Measurements from ENCODE around the gene RAP1A. TPM values are rescaled to one million over a fixed set of nuclear protein-coding genes. Genes with fewer than 3 reads are reported as not detected.

RAP1A gene
- polyA plus RNA-seq, 4 donors, result 62.8 to 87.1 (median 72.1) TPM

- DNase-seq (ENCODE audit: low read depth in 4 of 4, low spot score in 2 of 4), result no peak
These were observed 130.0 kb downstream of the RAP1A start for GRCh38 chr1:111749628-111750027.

GRCh38 chr1:111750856-111751255 is 131.3 kb downstream of the RAP1A start:
- DNase-seq (ENCODE audit: low read depth in 4 of 4, low spot score in 2 of 4), result no peak

DNA sequence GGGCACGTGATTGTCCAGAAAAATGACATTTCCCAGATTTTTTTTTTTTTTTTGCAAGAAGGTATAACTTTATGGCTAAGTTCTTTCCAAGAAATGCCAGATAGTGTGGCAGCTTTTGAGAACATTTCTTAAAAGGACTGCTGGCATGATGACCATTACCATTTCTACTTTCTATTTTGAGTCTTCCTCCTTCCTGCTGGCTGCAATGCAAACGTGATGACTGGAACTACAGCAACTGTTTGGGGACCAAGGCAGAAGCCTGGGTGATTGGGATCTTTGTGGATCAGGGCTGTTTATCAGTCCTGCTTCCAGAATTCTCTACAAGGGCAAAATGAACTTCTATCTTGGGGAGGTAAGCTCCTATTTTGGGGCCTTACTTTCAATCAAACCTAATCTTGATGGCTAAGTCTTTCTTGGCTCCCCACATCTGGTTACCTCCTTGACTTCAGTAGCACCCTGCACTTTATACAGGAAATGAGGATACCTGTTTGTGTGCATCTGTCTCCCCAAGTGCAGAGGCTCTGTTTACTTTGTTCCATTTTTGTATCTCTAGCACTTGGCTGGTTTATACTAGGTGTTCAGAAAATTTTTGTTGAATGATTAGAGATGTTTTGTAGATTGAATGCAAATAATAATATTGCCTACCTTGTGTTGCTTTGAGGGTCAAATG is 132.5 kb downstream of the RAP1A start:
- no peak for DNase-seq (ENCODE audit: low read depth in 4 of 4, low spot score in 2 of 4)

- DNase-seq (ENCODE audit: low read depth in 4 of 4, low spot score in 2 of 4), result peak in 3 of 4 donors; percentile 57 to 78 (median 65)
These were observed 135.4 kb downstream of the RAP1A start for GRCh38 chr1:111754984-111755330.

GRCh38 chr1:111755331-111756123 is 135.9 kb downstream of the RAP1A start, which contains the start of gene DDX20:
Gene DDX20, plus strand, starts transcription at chr1:111755901. Its CDS starts 24 bp downstream, at chr1:111755925.
- peak; percentile 91 to 97 (median 94) for DNase-seq (ENCODE audit: low read depth in 4 of 4, low spot score in 2 of 4)

GRCh38 chr1:111756124-111756513 is 136.5 kb downstream of the RAP1A start:
- no peak for DNase-seq (ENCODE audit: low read depth in 4 of 4, low spot score in 2 of 4)

GRCh38 chr1:111758373-111758772 is 138.8 kb downstream of the RAP1A start:
- no peak for DNase-seq (ENCODE audit: low read depth in 4 of 4, low spot score in 2 of 4)

GRCh38 chr1:111761717-111762116 is 142.1 kb downstream of the RAP1A start:
- DNase-seq (ENCODE audit: low read depth in 4 of 4, low spot score in 2 of 4), result no peak

DNA sequence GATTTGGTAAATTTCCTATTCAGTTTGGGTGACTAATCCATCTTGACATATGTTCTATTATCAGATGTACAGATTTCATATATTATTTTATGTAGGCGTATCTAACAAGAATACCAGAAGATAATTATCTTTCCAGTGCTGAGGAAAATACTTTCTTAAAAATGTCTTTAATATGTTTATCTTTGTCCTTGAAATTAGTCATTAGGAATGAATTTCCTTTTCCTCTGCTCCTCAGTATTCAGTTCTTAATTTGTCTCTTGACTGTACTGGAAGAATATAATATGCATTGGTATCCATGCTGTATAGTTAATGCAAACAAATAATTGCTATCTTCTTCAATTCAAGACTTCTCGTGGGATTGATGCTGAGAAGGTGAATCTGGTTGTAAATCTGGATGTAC is 142.7 kb downstream of the RAP1A start:
- DNase-seq (ENCODE audit: low read depth in 4 of 4, low spot score in 2 of 4), result no peak

Other genes starting within 250 kb of the RAP1A start
- gene OVGP1, start 192.1 kb upstream of the RAP1A start, polyA plus RNA-seq (ENCODE audit: insufficient read length in 4 of 4), result 1 to 10 TPM; 2.9 to 6.9 (median 4.2) TPM
- gene WDR77, start 170.5 kb upstream of the RAP1A start, polyA plus RNA-seq (ENCODE audit: insufficient read length in 4 of 4), result 10 to 100 TPM; 37.4 to 44.7 (median 39.6) TPM
- 100 to 1,000 TPM; 329 to 466 (median 367) TPM for gene ATP5PB, start 170.3 kb upstream of the RAP1A start, polyA plus RNA-seq (ENCODE audit: insufficient read length in 4 of 4)
- gene C1orf162, start 145.8 kb upstream of the RAP1A start, polyA plus RNA-seq (ENCODE audit: insufficient read length in 4 of 4), result 1 to 10 TPM; 2.5 to 5.3 (median 4.2) TPM
- under 1 TPM; 0.35 to 0.62 (median 0.43) TPM for gene ADORA3, start 116.2 kb upstream of the RAP1A start, polyA plus RNA-seq (ENCODE audit: insufficient read length in 4 of 4)
- 1 to 10 TPM in 3 of 4 donors, under 1 TPM in 1; 0.78 to 1.6 (median 1.3) TPM for gene TMIGD3, start 116.2 kb upstream of the RAP1A start, polyA plus RNA-seq (ENCODE audit: insufficient read length in 4 of 4)
- gene INKA2, start 119.6 kb downstream of the RAP1A start, polyA plus RNA-seq (ENCODE audit: insufficient read length in 4 of 4), result 1 to 10 TPM; 1.9 to 3.2 (median 2.5) TPM
- 10 to 100 TPM; 19.6 to 25.1 (median 23.5) TPM for gene DDX20, start 136.1 kb downstream of the RAP1A start, polyA plus RNA-seq (ENCODE audit: insufficient read length in 4 of 4)

Measured in left renal cortex interstitium (tissue), 4 donors.